HG02763 (cell line): Measurements from ENCODE around the gene MRNIP.
"Not testable (repeated sequence)": the region's sequence is repeated elsewhere in the genome, so short reads cannot be mapped to it uniquely, and the experiment has no call there.

ENCODE experiments used
- ATAC-seq: cut with Tn5 transposase; IDR thresholded peaks from one replicate; pipeline ENCODE4 v1.9.1; 2021; ENCODE audit warnings: mild to moderate bottlenecking, moderate library complexity; ENCODE audit not compliant: unreplicated experiment

The MRNIP gene

DNA sequence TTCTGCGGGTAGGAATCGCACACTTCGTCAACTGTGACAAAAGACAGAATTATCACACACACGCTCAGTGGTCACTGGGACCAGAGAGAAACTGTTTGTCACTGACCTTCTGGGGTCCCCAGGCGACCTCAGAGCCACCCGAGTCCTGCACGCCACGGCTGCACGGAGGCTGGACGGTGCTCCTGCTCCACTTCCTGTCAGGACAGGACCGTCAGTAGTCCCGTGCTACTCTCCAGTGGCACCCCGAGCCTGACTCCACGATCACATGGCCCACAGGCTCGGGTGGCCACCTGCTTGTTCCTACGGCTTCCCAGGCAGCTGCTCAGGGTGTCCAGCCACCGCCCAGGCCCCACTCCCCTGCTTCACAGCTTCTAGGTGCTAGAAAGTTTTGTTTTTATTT lies 17.9 kb downstream of the MRNIP start:
- no peak for ATAC-seq

DNA sequence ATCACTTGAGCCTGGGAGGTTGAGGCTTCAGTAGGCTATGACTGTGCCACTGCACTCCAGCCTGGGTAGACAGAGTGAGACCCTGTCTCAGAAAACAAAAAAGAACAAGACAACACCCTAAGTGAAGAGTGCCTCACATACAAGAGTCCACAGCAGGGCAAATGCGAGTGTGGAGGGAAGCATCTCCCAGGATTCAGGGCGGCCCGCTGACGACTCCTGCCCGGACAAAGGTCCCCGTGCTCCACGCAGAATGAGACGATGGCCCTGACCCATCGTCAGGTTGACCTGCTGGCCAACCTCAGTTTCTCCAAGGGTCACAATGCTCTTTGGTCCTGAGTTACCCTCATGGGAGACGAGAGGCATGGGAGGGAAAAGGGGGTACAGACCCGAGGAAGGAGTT lies 18.3 kb downstream of the MRNIP start:
- ATAC-seq, result no peak

DNA sequence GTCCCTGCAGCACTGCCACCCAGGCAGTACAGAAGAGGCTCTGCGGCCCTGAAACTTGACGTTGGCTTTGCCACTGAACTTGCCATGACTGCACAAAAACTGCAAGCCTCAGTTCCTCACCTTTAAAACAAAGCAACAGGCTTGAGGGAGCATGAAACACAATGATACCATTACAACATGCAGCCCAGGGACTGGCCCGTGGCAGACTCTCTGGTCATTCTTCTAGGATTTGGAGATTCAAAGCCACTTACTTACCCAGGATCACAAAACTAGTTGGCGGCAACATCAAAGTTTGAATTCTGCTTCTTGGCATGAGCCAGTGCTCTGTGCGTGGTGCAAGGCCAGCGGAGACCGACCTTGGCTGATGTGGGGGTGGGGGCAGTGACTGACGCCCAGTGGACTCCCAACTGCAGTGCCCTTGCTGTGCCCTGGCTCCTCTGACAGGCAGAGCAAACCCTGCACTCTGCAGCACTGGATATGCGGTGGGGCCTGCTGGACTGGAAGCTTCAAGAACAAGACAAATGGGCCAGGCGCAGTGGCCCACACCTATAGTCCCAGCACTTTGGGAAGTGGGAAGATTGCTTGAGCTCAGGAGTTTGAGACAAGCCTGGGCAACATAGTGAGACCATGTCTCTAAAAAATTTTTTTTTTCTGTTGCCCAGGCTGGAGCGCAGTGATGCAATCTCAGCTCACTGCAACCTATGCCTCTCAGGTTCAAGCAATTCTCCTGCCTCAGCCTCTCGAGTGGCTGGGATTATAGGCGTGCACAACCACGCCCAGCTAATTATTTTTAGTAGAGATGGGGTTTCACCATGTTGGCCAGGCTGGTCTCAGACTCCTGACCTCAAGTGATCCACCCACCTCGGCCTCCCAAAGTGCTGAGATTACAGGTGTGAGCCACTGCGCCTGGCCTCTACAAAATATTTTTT lies 19.0 kb downstream of the MRNIP start:
- no peak for ATAC-seq

GRCh38 chr5:179837076-179838011 lies 21.3 kb downstream of the MRNIP start:
- no peak for ATAC-seq

- no peak for ATAC-seq
Measured at GRCh38 chr5:179836225-179837019, 22.2 kb downstream of the MRNIP start.

DNA sequence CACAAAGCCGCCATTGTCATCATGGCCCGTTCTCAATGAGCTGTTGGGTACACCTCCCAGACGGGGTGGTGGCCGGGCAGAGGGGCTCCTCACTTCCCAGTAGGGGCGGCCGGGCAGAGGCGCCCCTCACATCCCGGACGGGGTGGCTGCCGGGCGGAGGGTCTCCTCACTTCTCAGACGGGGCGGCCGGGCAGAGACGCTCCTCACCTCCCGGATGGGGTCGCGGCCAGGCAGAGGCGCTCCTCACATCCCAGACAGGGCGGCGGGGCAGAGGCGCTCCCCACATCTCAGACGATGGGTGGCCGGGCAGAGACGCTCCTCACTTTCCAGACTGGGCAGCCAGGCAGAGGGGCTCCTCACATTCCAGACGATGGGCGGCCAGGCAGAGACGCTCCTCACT lies 23.7 kb downstream of the MRNIP start:
- ATAC-seq, result not testable (repeated sequence)

- ATAC-seq, result no peak
Measured at GRCh38 chr5:179834120-179834519, 24.5 kb downstream of the MRNIP start.

DNA sequence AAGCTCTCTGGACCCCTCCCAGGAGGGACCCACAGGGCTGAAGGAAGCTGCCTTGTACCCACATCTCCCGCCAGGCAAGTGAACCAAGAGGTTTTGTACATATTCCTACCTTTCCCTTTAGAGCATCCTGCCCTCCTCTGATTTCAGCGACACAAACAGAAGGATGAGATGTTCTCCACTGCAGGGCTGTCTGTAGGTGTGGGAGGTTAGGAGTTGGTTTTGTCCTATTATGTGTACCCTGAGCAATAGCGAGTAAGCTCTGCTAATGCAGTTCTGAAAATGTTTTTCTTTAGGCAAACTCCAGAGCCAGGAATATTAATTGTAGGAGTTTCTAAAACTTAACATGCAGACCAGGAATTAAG lies 24.9 kb downstream of the MRNIP start:
- ATAC-seq, result no peak

- no peak for ATAC-seq
Measured at GRCh38 chr5:179833056-179833708, 25.4 kb downstream of the MRNIP start.

DNA sequence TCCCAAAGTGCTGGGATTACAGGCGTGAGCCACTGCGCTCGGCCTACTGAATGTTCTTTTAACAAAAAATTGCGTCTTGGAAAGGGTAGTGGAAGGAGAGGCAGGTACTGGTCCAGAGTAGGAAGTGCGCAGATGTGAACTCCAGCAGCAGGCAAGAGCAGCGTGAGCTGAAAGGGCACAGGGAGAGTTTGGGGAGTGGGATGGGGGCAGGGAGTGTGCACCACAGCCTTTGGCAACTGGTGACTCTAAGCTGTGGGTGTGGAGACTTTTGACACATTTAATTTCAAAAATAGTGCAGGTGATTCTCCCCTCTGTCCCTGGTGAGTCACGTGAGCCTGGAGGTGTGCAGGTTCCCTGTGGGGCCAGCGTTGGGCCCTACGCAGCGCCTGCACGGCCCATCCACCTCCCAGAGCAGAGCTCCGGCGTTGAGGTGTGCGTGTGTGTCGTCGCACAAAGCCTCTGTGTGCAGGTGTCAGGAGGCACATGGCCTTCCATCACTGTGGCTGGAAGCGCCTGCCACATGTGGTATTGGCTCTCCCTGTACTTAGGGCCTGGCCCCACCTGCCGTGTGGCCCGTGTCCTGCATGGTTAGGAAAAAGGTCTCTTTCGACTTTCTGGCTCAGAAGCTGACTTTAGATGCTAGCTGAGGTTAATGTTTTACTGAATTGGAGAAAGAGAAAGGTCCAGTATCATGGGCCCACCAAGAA lies 26.4 kb downstream of the MRNIP start:
- ATAC-seq, result no peak

- ATAC-seq, result no peak
Measured at GRCh38 chr5:179830818-179831468, 27.7 kb downstream of the MRNIP start.

GRCh38 chr5:179829732-179830435 lies 28.7 kb downstream of the MRNIP start:
- ATAC-seq, result no peak

- ATAC-seq, result no peak
Measured at GRCh38 chr5:179828756-179829421, 29.7 kb downstream of the MRNIP start.

GRCh38 chr5:179827680-179828079 lies 30.9 kb downstream of the MRNIP start:
- ATAC-seq, result no peak

- ATAC-seq, result no peak
Measured at GRCh38 chr5:179825655-179826182, 32.9 kb downstream of the MRNIP start.

- ATAC-seq, result no peak
Measured at GRCh38 chr5:179824745-179825112, 33.9 kb downstream of the MRNIP start.

DNA sequence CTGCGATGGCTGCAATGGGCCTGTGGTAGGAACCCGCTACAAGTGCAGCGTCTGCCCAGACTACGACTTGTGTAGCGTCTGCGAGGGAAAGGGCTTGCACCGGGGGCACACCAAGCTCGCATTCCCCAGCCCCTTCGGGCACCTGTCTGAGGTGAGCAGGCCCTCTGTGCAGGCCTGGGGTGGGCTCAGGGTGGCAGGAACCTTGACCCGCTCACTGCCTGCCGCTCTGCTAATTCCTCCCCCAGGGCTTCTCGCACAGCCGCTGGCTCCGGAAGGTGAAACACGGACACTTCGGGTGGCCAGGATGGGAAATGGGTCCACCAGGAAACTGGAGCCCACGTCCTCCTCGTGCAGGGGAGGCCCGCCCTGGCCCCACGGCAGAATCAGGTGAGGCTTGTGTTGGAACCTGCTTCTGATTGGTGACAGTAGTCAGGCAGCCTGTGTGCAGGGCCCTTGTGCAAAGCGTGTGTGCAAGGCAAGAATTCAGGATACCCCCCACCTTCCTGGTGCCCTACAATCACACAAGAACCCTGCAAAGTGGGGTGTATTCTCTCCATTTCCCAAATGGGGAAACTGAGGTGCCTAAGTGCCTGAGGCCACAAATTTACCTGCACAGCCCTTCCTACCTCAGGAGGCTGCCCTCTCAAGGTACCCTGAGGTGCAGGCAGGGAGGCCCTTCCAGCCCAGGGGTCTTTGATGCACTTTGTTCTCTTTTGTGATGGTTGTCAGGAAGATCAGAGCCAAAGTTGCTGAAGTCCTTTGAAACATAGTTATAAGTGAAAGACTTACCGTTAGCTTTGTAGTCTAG lies 34.5 kb downstream of the MRNIP start:
- no peak for ATAC-seq
